SH-SY5Y (cell line): Measurements from ENCODE around the gene HELT.

Source experiments
- GATA2 ChIP-seq: IDR thresholded peaks from 2 replicates; pipeline ENCODE4 v1.6.1; 2011; ENCODE audit warnings: mild to moderate bottlenecking, low read depth, low read length
- GATA3 ChIP-seq: IDR thresholded peaks from 2 replicates; pipeline ENCODE4 v1.6.1; 2011; ENCODE audit warnings: low read depth, mild to moderate bottlenecking, low read length, moderate library complexity

DNA sequence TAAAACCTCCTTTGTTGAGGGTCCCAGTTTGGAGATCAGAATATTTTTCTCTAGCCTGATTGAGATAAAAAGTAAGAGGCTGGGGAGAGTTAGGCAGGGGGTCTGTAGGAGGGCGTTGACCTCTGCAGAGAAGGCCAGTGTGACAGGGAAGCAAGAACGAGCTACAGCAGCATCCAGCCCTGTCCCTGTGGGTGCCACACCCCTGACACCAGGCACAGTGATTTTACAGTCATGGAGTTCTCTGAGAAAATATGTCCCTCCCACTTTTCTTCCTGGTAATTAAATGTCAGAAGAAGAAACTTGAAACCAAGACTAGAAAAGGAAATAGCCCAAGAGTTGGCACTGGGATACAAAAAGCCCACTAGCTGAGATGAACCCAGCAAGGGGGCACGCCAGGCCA is 25.0 kb upstream of the HELT start:
- TF ChIP-seq GATA3: no peak
- TF ChIP-seq GATA2: no peak
